Keratinocyte (primary cell): ENCODE results near the gene SOX8.

Source experiments
- EZH2 ChIP-seq: IDR thresholded peaks from one replicate; pipeline ENCODE4 v1.6.1; 2012; ENCODE audit warnings: inconsistent platforms, mild to moderate bottlenecking, low read length, moderate library complexity
- TF ChIP-seq, protein P1 (sequence below), 3 experiments: IDR thresholded peaks in 1 of 3; conservative IDR thresholded peaks in 1 of 3; optimal IDR thresholded peaks in 1 of 3; 2 replicates in 2 of 3; 3 replicates in 1 of 3; pipeline versions ENCODE3 to v1.5.1; 2011; ENCODE audit warnings: low read length in 3 of 3, mild to moderate bottlenecking in 3 of 3, moderate library complexity in 2 of 3, control low read depth in 1 of 3, inconsistent platforms in 1 of 3; ENCODE audit not compliant: insufficient read depth in 2 of 3; ENCODE audit errors: extremely low read depth in 1 of 3

DNA sequence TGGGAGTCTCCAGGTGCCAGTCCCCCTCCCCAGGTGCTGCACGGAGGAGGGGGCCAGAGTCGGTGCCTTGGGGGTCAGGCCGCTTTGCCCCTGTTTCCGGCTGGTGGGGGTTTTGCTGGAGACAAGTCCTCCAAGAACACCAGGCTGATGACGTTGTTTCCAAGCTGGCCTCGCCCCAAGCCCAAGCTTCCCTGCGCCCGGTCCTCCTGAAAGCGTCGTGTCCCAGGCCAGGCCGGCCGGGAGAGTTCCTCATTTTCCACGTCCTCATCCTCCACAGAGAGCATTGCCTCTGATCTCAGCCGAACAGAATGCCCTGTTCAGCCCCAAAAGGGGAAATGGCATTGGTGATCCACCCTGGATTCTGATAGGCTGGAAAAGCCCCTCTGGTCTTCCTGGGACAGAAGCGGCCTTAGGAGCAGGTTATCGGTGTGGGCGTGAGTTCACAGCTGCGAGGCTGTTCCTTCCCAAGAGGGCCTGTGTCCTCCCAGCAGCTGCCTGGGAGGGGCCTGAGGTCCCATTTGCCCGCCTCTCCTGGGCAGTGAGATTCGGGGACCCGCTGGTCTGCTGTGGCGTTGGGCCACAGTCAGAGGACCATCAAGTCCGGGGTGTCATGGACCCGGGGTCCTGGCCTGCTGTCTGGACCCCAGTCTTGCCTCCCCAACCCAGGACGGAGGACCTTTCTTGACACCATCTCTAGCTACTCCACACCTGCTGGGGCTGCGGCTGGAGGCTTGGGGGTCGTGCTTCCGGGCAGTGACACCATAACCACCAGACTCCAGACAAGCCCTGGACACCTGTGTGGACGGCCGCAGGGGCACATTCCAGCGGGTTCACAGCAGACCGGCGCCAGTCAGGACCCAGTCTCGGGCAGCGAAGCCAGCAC is 7.1 kb downstream of the SOX8 start:
- TF ChIP-seq, protein P1, sequence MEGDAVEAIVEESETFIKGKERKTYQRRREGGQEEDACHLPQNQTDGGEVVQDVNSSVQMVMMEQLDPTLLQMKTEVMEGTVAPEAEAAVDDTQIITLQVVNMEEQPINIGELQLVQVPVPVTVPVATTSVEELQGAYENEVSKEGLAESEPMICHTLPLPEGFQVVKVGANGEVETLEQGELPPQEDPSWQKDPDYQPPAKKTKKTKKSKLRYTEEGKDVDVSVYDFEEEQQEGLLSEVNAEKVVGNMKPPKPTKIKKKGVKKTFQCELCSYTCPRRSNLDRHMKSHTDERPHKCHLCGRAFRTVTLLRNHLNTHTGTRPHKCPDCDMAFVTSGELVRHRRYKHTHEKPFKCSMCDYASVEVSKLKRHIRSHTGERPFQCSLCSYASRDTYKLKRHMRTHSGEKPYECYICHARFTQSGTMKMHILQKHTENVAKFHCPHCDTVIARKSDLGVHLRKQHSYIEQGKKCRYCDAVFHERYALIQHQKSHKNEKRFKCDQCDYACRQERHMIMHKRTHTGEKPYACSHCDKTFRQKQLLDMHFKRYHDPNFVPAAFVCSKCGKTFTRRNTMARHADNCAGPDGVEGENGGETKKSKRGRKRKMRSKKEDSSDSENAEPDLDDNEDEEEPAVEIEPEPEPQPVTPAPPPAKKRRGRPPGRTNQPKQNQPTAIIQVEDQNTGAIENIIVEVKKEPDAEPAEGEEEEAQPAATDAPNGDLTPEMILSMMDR (optimal IDR thresholded peaks at IDR 0.05 in 1 of 3, IDR thresholded peaks at IDR 0.05 in 1 of 3, conservative IDR thresholded peaks at IDR 0.05 in 1 of 3; ENCODE audit: extremely low read depth in 1 of 3, insufficient read depth in 2 of 3, low read length in 3 of 3), result no peak
- TF ChIP-seq EZH2, result no peak
